HepG2 (cell line): Measurements from ENCODE around the gene LRRC8E. TPM values are rescaled to one million over a fixed set of nuclear protein-coding genes. Genes with fewer than 3 reads are reported as not detected.

Experiments used
- ELF4 ChIP-seq: sonication (generic); formaldehyde crosslinking; IDR thresholded peaks from 2 replicates; pipeline ENCODE4 v1.5.0; 2020; ENCODE audit warnings: missing genetic modification reagents, mild to moderate bottlenecking, moderate library complexity, borderline replicate concordance
- HNRNPH1 ChIP-seq: fragments of 200-400 bp; formaldehyde crosslinking; optimal IDR thresholded peaks from 2 replicates; pipeline ENCODE3; 2017; ENCODE audit warnings: mild to moderate bottlenecking, low read depth, low read length
- NPAS2 ChIP-seq: sonication (generic); formaldehyde crosslinking; IDR thresholded peaks from 2 replicates; pipeline ENCODE4 v1.8.0; 2022; ENCODE audit warnings: mild to moderate bottlenecking, missing genetic modification reagents, borderline replicate concordance
- NR2F2 ChIP-seq: IDR thresholded peaks from 2 replicates; pipeline ENCODE4 v1.6.1; 2012; ENCODE audit warnings: low read depth, inconsistent platforms, borderline replicate concordance
- NRL ChIP-seq: sonication (generic); formaldehyde crosslinking; IDR thresholded peaks from 2 replicates; pipeline ENCODE4 v1.5.0; 2020; ENCODE audit warnings: missing genetic modification reagents, mild to moderate bottlenecking, moderate library complexity, borderline replicate concordance
- PHF21A ChIP-seq: sonication (generic); formaldehyde crosslinking; IDR thresholded peaks from 2 replicates; pipeline ENCODE4 v1.5.0; 2020; ENCODE audit warnings: mild to moderate bottlenecking, missing genetic modification reagents
- TOPORS ChIP-seq: sonication (generic); formaldehyde crosslinking; IDR thresholded peaks from 2 replicates; pipeline ENCODE4 v1.8.0; 2023; ENCODE audit warnings: mild to moderate bottlenecking, missing genetic modification reagents
- ZMYM4 ChIP-seq: sonication (generic); formaldehyde crosslinking; IDR thresholded peaks from 2 replicates; pipeline ENCODE4 v1.8.1; 2023; ENCODE audit warnings: mild to moderate bottlenecking, missing genetic modification reagents
- ZNF180 ChIP-seq: sonication (generic); formaldehyde crosslinking; IDR thresholded peaks from 2 replicates; pipeline ENCODE4 v1.4.0; 2020; ENCODE audit warnings: low read depth, missing genetic modification reagents, borderline replicate concordance
- ZNF326 ChIP-seq: sonication (generic); formaldehyde crosslinking; IDR thresholded peaks from 2 replicates; pipeline ENCODE4 v1.4.0; 2020; ENCODE audit warnings: missing genetic modification reagents, borderline replicate concordance
- ZNF776 ChIP-seq: sonication (generic); formaldehyde crosslinking; IDR thresholded peaks from 2 replicates; pipeline ENCODE4 v1.4.0; 2020; ENCODE audit warnings: mild to moderate bottlenecking, missing genetic modification reagents
- polyA plus RNA-seq, 8 experiments: library from polyadenylated mRNA; depleted of rRNA in 3 of 8; stranded (reverse) in 7 of 8; unstranded in 1 of 8; fragments of >200 nt; fragmentation: Illumina TruSeq in 4 of 8; extraction: Trizol in 4 of 8; gene quantifications; 2 replicates each; pipeline versions ENCODE4 v1.2.1 to v1.2.3, GENCODE V29; 2011 to 2016; ENCODE audit warnings: low read depth in 4 of 8, missing spikeins in 1 of 8, mixed read lengths in 1 of 8; ENCODE audit not compliant: insufficient read depth in 1 of 8
- total RNA-seq, 5 experiments: library from RNA; depleted of rRNA; stranded (reverse); fragments of >200 nt; fragmentation: Illumina TruSeq; extraction: Trizol; gene quantifications; 2 replicates each; pipeline ENCODE4 v1.2.3, GENCODE V29; 2016; ENCODE audit warnings: low read depth in 1 of 5
- TF ChIP-seq, protein P1 (sequence below): sonication (generic); formaldehyde crosslinking; IDR thresholded peaks from 2 replicates; pipeline ENCODE4 v1.8.0; 2023; ENCODE audit warnings: mild to moderate bottlenecking, missing genetic modification reagents
- TF ChIP-seq, protein P2 (sequence below): sonication (generic); formaldehyde crosslinking; IDR thresholded peaks from 2 replicates; pipeline ENCODE4 v1.8.0; 2022; ENCODE audit warnings: missing genetic modification reagents, mild to moderate bottlenecking, inconsistent platforms, borderline replicate concordance
- TF ChIP-seq, protein P3 (sequence below): sonication (generic); formaldehyde crosslinking; IDR thresholded peaks from 2 replicates; pipeline ENCODE4 v1.5.1; 2020; ENCODE audit warnings: mild to moderate bottlenecking, moderate library complexity, missing genetic modification reagents
- TF ChIP-seq, protein P4 (sequence below): sonication (generic); formaldehyde crosslinking; IDR thresholded peaks from 2 replicates; pipeline ENCODE4 v1.4.0; 2020; ENCODE audit warnings: mild to moderate bottlenecking, missing genetic modification reagents
- TF ChIP-seq, protein P5 (sequence below): IDR thresholded peaks from 2 replicates; pipeline ENCODE4 v1.6.1; 2016; ENCODE audit warnings: low read depth, control low read depth
- TF ChIP-seq, protein P6 (sequence below): IDR thresholded peaks from 2 replicates; pipeline ENCODE4 v1.6.1; 2016; ENCODE audit warnings: missing compliant biosample characterization, missing genetic modification reagents, borderline replicate concordance
- TF ChIP-seq, protein P7 (sequence below): sonication (generic); formaldehyde crosslinking; IDR thresholded peaks from 2 replicates; pipeline ENCODE4 v1.5.1; 2020; ENCODE audit warnings: mild to moderate bottlenecking, missing genetic modification reagents, moderate library complexity

The LRRC8E gene
- total and polyA plus RNA-seq, 2 of the 13 experiments (the other 11 are each of a cell fraction or from before 2014, with no cell fraction given): 8.0 to 10.3 TPM

DNA sequence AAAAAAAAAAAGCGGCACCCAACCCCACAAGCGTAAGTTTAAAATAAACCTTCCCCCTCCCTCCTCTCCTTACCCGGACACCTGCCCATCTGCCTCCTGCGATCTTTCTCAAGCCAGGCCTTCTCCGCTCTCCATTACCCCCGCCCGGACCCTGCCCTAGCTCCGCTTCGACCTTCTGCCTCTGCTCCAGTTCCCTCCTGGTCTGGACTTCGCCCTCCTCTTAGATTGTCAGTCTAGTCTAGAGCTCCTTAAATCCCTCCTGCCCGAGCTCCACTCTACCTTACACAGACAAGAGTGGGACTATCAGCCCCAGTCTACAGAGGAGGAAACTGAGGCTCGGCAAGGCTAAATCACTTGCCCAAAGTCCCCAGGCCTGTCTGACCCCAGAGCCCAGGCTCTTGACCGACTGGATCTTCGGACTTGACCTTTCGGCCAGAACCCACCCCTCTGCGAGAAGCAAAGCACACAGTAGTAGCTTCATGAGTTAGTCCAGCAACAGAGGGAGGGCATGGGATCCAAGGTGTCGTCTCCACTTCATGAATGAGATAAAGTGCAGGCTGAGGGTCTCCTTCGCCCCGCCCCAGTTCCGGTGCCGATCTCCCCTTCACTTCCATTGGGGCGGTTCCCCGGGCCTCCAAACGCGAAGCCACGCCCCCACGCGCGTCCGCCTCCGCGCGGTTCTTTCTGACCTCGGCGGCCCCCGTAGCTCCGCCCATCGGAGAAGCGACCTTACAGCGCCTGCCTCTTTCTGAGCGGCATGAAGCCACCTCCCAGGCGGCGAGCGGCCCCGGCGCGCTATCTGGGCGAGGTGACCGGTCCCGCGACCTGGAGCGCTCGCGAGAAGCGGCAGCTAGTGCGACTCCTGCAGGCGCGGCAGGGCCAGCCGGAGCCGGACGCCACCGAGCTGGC, 31.6 kb downstream of the LRRC8E start, which contains the start of gene SNAPC2 (continued):
- TF ChIP-seq, protein P1, sequence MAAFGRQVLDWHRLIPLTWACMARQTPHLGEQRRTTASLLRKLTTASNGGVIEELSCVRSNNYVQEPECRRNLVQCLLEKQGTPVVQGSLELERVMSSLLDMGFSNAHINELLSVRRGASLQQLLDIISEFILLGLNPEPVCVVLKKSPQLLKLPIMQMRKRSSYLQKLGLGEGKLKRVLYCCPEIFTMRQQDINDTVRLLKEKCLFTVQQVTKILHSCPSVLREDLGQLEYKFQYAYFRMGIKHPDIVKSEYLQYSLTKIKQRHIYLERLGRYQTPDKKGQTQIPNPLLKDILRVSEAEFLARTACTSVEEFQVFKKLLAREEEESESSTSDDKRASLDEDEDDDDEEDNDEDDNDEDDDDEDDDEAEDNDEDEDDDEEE (CRISPR knock-in tag): no peak
- TF ChIP-seq HNRNPH1: no peak
- TF ChIP-seq ELF4: peak; percentile 41; the same call in 1 of the 2 replicates
- TF ChIP-seq ZNF326: no peak
- TF ChIP-seq ZNF180: no peak
- TF ChIP-seq NRL (CRISPR knock-in tag): no peak; the same call in 1 of the 2 replicates
- TF ChIP-seq, protein P2, sequence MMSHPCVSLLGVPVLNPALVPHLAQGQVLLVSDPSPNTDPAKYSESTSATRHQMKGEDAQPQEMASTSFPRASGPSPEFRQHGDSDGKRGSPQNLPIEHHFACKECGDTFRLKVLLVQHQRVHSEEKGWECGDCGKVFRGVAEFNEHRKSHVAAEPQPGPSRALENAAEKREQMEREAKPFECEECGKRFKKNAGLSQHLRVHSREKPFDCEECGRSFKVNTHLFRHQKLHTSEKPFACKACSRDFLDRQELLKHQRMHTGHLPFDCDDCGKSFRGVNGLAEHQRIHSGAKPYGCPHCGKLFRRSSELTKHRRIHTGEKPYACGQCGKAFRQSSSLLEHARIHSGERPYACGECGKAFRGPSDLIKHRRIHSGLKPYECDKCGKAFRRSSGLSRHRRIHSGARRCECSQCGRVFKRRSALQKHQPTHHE: peak; percentile 74; the same call in 1 of the 2 replicates
- peak; percentile 67; the same call in 1 of the 2 replicates for TF ChIP-seq PHF21A (CRISPR knock-in tag)
- TF ChIP-seq TOPORS (CRISPR knock-in tag): no peak
- TF ChIP-seq ZNF776: 0 out of 2 replicates have a peak, but pooled peaks have one; percentile 74
- TF ChIP-seq NPAS2 (CRISPR knock-in tag): no peak
- TF ChIP-seq, protein P3, sequence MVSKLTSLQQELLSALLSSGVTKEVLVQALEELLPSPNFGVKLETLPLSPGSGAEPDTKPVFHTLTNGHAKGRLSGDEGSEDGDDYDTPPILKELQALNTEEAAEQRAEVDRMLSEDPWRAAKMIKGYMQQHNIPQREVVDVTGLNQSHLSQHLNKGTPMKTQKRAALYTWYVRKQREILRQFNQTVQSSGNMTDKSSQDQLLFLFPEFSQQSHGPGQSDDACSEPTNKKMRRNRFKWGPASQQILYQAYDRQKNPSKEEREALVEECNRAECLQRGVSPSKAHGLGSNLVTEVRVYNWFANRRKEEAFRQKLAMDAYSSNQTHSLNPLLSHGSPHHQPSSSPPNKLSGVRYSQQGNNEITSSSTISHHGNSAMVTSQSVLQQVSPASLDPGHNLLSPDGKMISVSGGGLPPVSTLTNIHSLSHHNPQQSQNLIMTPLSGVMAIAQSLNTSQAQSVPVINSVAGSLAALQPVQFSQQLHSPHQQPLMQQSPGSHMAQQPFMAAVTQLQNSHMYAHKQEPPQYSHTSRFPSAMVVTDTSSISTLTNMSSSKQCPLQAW: peak; percentile 78; the same call in 1 of the 2 replicates
- TF ChIP-seq, protein P4, sequence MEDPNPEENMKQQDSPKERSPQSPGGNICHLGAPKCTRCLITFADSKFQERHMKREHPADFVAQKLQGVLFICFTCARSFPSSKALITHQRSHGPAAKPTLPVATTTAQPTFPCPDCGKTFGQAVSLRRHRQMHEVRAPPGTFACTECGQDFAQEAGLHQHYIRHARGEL (CRISPR knock-in tag): no peak
- TF ChIP-seq ZMYM4 (CRISPR knock-in tag): peak; percentile 62
- TF ChIP-seq, protein P5, sequence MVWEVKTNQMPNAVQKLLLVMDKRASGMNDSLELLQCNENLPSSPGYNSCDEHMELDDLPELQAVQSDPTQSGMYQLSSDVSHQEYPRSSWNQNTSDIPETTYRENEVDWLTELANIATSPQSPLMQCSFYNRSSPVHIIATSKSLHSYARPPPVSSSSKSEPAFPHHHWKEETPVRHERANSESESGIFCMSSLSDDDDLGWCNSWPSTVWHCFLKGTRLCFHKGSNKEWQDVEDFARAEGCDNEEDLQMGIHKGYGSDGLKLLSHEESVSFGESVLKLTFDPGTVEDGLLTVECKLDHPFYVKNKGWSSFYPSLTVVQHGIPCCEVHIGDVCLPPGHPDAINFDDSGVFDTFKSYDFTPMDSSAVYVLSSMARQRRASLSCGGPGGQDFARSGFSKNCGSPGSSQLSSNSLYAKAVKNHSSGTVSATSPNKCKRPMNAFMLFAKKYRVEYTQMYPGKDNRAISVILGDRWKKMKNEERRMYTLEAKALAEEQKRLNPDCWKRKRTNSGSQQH: peak; percentile 66; the same call in 1 of the 2 replicates
- TF ChIP-seq, protein P6, sequence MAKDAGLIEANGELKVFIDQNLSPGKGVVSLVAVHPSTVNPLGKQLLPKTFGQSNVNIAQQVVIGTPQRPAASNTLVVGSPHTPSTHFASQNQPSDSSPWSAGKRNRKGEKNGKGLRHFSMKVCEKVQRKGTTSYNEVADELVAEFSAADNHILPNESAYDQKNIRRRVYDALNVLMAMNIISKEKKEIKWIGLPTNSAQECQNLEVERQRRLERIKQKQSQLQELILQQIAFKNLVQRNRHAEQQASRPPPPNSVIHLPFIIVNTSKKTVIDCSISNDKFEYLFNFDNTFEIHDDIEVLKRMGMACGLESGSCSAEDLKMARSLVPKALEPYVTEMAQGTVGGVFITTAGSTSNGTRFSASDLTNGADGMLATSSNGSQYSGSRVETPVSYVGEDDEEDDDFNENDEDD: peak; percentile 62; the same call in 1 of the 2 replicates
- TF ChIP-seq NR2F2: 0 out of 2 replicates have a peak, but pooled peaks have one; percentile 28
- TF ChIP-seq, protein P7, sequence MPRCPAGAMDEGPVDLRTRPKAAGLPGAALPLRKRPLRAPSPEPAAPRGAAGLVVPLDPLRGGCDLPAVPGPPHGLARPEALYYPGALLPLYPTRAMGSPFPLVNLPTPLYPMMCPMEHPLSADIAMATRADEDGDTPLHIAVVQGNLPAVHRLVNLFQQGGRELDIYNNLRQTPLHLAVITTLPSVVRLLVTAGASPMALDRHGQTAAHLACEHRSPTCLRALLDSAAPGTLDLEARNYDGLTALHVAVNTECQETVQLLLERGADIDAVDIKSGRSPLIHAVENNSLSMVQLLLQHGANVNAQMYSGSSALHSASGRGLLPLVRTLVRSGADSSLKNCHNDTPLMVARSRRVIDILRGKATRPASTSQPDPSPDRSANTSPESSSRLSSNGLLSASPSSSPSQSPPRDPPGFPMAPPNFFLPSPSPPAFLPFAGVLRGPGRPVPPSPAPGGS: peak; percentile 58; the same call in 1 of the 2 replicates
